Left hindlimb (tissue), 1 donor: ENCODE data around the gene ID4.
"Not testable (repeated sequence)": the region's sequence is repeated elsewhere in the genome, so short reads cannot be mapped to it uniquely, and the experiment has no call there.

Source experiments
- DNase-seq: peaks from one replicate; pipeline ENCODE4 v3.0.0-alpha.2; 2018

ID4 gene

GRCh38 chr6:19834858-19835257, 2.3 kb upstream of the ID4 start:
- no peak for DNase-seq

- DNase-seq, result no peak
Observed at GRCh38 chr6:19835605-19836004, 1.6 kb upstream of the ID4 start.

GRCh38 chr6:19837511-19838441, 606 bp downstream of the ID4 start:
- peak; percentile 70 for DNase-seq

GRCh38 chr6:19838442-19839236, 1.5 kb downstream of the ID4 start:
- peak; percentile 71 for DNase-seq

- DNase-seq, result no peak
Observed at GRCh38 chr6:19839237-19839546, 2.0 kb downstream of the ID4 start.

- no peak for DNase-seq
Observed at GRCh38 chr6:19839788-19840187, 2.6 kb downstream of the ID4 start.

GRCh38 chr6:19841181-19841580, 4.0 kb downstream of the ID4 start:
- DNase-seq, result no peak

- DNase-seq, result no peak
Observed at GRCh38 chr6:19842030-19842615, 5.0 kb downstream of the ID4 start.

- no peak for DNase-seq
Observed at GRCh38 chr6:19844689-19845088, 7.5 kb downstream of the ID4 start.

GRCh38 chr6:19845266-19846041, 8.3 kb downstream of the ID4 start:
- DNase-seq, result no peak

GRCh38 chr6:19848465-19849029, 11.4 kb downstream of the ID4 start:
- DNase-seq, result no peak

GRCh38 chr6:19849196-19849595, 12.0 kb downstream of the ID4 start:
- no peak for DNase-seq

GRCh38 chr6:19849755-19850154, 12.6 kb downstream of the ID4 start:
- DNase-seq, result no peak

- DNase-seq, result peak; percentile 46
Observed at GRCh38 chr6:19851241-19852089, 14.3 kb downstream of the ID4 start.

- DNase-seq, result no peak
Observed at GRCh38 chr6:19852090-19852457, 14.9 kb downstream of the ID4 start.

- no peak for DNase-seq
Observed at GRCh38 chr6:19852927-19853326, 15.8 kb downstream of the ID4 start.

- DNase-seq, result not testable (repeated sequence)
Observed at GRCh38 chr6:19854421-19855015, 17.3 kb downstream of the ID4 start.

GRCh38 chr6:19855536-19855935, 18.4 kb downstream of the ID4 start:
- DNase-seq, result no peak

- DNase-seq, result no peak
Observed at GRCh38 chr6:19857139-19857538, 20.0 kb downstream of the ID4 start.

- DNase-seq, result no peak
Observed at GRCh38 chr6:19857703-19858102, 20.5 kb downstream of the ID4 start.

GRCh38 chr6:19860235-19860877, 23.2 kb downstream of the ID4 start:
- no peak for DNase-seq
